CD4-positive, alpha-beta T cell treated with Interleukin-17A for 1 hour (primary cell): ENCODE data around the gene TOP2B.

ENCODE experiments used
- DNase-seq: peaks from one replicate; pipeline ENCODE4 v3.0.0-alpha.2; 2020

TOP2B gene

GRCh38 chr3:25664812-25665314, at the start of gene TOP2B:
TSS of gene TOP2B (minus strand) at chr3:25664907. CDS start at chr3:25664297, 610 bp downstream.
- DNase-seq, result peak; percentile 97

- no peak for DNase-seq
Measured at GRCh38 chr3:25713341-25713985, 48.8 kb upstream of the TOP2B start.

DNA sequence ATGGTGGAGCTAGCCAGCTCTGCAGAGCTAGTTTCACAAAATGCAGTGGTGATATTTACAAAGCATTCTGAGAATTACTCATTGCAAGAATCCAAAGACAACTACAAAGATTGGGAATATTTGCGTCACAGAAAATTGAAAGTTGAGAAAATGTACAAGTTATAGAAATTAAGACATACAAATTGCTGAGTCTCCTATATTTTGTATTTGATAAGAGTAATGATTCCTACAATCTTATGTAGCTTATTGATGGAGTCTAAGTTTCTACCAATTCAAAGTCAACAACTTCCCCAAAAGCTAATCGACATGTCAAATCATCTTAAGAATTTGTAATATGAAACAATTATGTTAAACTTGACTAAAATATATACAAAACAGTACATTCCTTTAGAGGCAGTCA, 46.4 kb upstream of the TOP2B start:
- no peak for DNase-seq

GRCh38 chr3:25708036-25708435, 43.3 kb upstream of the TOP2B start:
- no peak for DNase-seq

- DNase-seq, result no peak
Measured at GRCh38 chr3:25707268-25707926, 42.7 kb upstream of the TOP2B start.

- DNase-seq, result no peak
Measured at GRCh38 chr3:25706213-25706612, 41.5 kb upstream of the TOP2B start.

- DNase-seq, result no peak
Measured at GRCh38 chr3:25697553-25697952, 32.8 kb upstream of the TOP2B start.

- no peak for DNase-seq
Measured at GRCh38 chr3:25695731-25696420, 31.2 kb upstream of the TOP2B start.

DNA sequence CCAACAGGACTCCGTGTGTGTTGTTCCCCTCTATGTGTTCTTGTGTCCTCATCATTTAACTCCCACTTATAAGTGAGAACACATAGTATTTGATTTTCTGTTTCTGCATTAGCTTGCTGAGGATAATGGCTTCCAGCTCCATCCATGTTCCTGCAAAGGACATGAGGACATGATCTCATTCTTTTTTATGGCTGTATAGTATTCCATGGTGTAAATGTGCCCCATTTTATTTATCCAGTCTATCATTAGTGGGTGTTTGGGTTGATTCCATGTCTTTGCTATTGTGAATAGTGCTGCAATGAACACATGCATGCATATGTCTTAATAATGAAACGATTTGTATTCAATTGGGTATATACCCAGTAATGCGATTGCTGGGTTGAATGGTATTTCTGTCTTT, 28.5 kb upstream of the TOP2B start:
- no peak for DNase-seq

GRCh38 chr3:25692341-25692740, 27.6 kb upstream of the TOP2B start:
- no peak for DNase-seq

DNA sequence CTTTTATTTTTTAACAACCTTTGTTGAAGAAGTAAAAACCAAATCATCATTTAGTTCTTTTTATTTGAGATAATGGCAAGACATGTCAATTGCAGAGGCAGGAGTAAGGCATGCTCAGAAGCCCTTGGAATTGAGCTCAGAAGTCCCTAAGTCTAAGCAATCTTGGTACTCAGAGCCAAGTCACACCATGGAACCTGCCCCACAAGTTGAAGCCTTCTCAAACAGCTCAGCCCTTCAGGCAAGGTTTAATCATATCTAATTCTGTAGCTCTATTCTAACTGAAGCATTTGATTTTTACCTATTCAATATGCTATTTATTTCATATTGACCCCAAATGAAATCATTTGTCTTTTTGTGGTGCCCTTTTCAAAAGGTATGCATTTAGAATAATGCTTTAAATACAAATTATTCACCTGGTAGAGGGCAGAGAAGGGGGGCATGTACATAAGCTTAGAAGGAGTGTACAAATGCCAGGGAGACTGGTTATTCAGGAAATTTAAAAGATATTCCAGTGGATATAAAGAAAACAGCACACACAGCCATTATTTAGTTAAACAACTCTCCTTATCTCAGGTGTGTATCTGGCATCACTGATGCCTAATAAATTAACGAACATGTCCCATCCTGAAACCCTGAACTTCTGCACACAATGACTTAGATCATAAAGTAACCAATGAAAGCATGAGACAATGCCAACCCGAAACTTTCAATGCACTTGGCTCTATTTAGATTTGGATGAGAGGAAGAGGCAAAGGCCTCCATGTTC, 26.2 kb upstream of the TOP2B start:
- no peak for DNase-seq

DNA sequence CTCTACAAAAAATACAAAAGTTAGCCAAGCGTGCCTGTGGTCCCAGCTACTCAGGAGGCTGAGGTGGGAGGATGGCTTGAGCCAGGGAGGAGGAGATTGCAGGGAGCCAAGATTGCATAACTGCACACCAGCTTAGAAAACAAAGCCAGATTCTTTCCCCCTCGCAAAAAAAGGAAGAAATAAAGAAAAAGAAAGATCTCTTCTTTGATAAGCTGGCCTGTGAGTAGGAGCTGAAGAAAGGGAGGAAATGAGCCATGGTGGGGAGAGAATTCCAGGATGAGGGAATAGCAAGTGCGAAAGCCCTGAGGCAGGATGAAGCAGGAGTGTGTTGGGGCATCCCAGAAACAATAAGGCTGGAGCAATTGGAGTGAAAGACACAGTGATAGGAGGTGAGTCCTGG, 24.5 kb upstream of the TOP2B start:
- DNase-seq, result no peak

DNA sequence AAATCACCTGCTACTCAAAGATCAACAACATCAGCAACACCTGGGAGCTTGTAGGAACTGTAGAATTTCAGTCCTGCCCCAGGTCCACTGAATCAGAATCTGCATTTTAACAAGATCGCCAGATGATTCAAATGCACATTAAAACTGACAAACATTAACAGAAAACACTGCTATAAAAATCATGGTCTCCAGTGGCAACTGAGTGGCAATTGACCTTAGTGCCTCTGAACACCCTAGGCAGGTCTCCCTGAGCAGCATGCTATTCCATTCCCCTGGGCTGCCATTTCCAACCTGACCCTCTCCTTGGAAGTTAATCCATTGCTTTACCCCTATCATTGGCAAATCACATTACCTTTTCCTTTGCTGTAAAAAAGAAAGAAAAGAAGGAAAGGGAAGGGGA, 23.0 kb upstream of the TOP2B start:
- DNase-seq, result no peak

DNA sequence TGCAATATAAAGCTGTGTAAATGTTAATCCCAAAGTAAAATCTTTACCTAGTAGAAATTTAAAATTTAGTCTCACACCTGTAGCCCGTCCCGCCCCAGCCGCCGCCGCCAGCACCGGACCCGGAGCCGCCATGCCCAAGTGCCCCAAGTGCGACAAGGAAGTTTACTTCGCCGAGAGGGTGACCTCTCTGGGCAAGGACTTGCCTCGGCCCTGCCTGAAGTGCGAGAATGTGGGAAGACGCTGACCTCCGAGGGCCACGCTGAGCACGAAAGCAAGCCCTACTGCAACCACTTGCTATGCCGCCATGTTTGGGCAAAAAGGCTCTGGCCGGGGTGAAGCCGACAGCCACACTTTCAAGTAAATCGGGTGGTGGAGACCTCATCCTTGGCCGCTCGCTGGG, 22.1 kb upstream of the TOP2B start:
- DNase-seq, result no peak

DNA sequence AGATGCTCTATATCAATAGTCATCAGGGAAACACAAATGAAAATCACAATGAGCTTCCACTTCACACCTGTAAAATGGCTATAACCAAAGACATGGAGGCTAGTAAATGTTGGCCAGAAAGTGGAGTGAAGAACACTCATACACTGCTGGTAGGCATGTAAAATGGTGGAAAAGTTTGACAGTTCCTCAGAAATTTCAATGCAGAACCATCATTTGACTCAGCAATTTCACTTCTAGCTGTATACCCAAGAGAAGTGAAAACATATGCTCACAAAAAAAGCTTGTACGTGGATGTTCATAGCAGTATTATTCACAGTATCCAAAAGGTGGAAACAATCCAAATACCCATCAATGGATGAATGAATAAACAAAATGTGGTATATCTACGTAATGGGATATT, 19.2 kb upstream of the TOP2B start:
- DNase-seq, result no peak

GRCh38 chr3:25683410-25683809, 18.7 kb upstream of the TOP2B start:
- no peak for DNase-seq

DNA sequence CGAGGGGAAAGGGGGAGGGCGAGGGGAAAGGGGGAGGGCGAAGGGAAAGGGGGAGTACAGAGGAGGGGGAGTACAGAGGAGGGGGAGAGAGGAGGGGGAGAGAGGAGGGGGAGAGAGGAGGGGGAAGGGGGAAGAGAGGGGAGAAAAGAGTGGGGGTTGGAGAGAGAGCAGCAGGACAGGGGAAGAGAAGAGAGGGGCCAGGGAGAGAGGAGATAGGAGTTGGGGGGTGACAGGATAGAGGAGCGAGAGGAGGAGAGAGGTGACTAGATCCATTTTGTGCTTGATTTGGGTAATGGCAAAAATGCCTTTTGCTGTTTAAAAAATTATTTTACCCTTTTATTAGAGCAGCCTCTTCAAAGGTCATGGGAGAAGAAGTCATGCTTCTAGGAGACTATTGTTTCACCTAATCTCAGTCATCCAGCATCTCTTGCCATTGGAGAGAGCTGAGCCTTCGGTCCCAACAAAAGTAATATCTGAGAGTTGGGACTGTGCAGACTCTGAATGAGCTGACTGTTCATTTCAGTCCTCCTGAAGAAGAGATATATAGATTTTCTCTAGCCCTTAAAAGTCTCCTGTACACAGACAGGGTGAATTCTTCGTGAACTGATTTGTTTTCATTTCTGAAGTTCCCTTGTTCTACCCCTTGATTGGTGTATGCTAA, 15.1 kb upstream of the TOP2B start:
- DNase-seq, result no peak

DNA sequence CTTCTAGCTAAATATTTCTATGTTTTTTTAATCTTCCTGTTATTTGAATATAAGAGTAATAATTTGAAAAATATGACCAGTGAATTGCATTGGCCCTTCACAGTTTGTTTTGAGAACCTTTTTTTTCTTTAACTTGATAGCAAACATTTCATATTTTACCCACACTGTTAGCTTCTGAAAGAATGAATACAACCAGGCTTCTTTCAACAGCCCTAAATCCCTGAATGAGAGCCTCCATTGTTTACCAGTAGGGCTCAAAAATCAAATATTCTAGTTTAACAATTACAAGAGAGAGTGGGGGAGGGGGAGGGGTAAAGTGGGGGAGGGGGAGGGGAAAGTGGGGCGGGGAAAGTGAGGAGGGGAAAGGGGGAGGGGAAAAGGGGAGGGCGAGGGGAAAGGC, 14.5 kb upstream of the TOP2B start:
- no peak for DNase-seq

GRCh38 chr3:25678581-25678980, 13.9 kb upstream of the TOP2B start:
- no peak for DNase-seq

DNA sequence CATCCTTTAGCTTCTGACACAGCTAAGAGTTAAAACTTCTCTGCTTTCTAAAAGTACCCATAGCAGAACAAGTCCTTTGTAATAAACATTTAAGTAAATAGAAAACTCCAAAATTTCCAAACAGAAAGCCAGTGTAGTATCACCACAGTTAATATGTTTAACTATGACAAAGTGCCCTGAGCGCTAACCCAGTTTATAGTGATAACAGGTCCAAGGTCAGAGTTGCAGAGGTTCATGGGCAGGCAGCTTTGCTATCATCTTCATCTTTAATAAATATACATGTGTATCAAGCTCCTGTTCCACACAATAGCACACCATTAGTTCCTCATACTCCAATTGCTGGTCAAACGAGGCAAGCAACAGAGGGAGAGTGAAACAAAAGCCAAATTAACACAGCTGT, 12.4 kb upstream of the TOP2B start:
- DNase-seq, result no peak

GRCh38 chr3:25674670-25675069, 10.0 kb upstream of the TOP2B start:
- DNase-seq, result no peak

DNA sequence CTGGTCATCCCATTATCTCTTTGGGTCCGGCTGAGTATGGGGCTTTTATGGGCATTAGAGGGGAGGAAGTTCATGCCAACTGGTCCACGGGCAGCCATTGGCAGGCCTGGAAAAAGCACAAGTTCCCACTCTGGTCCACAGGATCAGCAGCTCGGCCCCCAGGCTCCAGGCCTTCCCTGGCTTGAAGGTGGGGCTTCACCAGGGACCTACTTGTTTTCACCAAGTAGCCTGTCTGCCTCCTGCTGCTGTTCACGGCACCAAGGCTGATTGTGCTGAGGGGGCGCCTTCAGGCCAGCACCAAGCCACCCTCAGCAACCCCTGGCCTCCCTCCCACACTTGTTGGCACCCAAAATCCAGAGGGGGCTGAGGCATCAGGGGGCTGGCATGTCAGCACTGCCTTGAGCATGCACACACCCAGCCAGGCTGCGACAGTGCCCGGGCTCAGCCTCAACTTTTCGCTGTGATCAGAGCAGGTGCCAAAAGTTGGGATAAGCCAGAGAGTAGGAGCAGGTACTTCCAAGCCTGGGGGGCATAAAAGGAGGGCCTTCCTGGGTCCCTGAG, 9.1 kb upstream of the TOP2B start:
- no peak for DNase-seq
